Fibroblast of the aortic adventitia (primary cell): ENCODE results near the gene KRTAP10-8. TPM values are rescaled to one million over a fixed set of nuclear protein-coding genes. Genes with fewer than 3 reads are reported as not detected.
"Not testable (repeated sequence)": the region's sequence is repeated elsewhere in the genome, so short reads cannot be mapped to it uniquely, and the experiment has no call there.

Experiments
- DNase-seq: peaks from one replicate; pipeline ENCODE4 v3.0.0-alpha.2; 2010; ENCODE audit warnings: low read depth
- H3K4me3 ChIP-seq: 2 replicates; pipeline ENCODE4 v1.5.1; 2011; ENCODE audit warnings: low read depth, mild to moderate bottlenecking, control low read depth, low read length, moderate library complexity
- CTCF ChIP-seq: IDR thresholded peaks from 2 replicates; pipeline ENCODE4 v1.5.1; 2011; ENCODE audit warnings: mild to moderate bottlenecking, low read length, control low read depth, inconsistent platforms; ENCODE audit not compliant: insufficient read depth
- total RNA-seq: library from RNA; depleted of rRNA; stranded (reverse); fragments of >200 nt; gene quantifications from 2 replicates; pipeline ENCODE4 v1.2.3, GENCODE V29; 2012; ENCODE audit warnings: low replicate concordance

KRTAP10-8 gene
- total RNA-seq, 1 donor = not detected

GRCh38 chr21:44658541-44658910 lies 46.6 kb downstream of the KRTAP10-8 start:
- no peak overlapping the region for H3K4me3 ChIP-seq
- no peak for DNase-seq

GRCh38 chr21:44658913-44659595 lies 47.2 kb downstream of the KRTAP10-8 start:
- H3K4me3 ChIP-seq = no peak overlapping the region
- TF ChIP-seq CTCF = no peak
- DNase-seq = no peak

More at GRCh38 chr21:44658541-44658910, 46.6 kb downstream of the KRTAP10-8 start:
- TF ChIP-seq CTCF = no peak

- H3K4me3 ChIP-seq, DNase-seq: not testable (repeated sequence)
These were observed 49.7 kb downstream of the KRTAP10-8 start for GRCh38 chr21:44661567-44661966.

Other genes starting within 250 kb of the KRTAP10-8 start
- gene LRRC3, start 156.6 kb upstream of the KRTAP10-8 start, total RNA-seq = 0.16 and 0.45 TPM in 2 replicates
- not detected in 2 replicates for gene KRTAP10-1, start 71.9 kb upstream of the KRTAP10-8 start, total RNA-seq
- not detected in 2 replicates for gene KRTAP10-2, start 60.6 kb upstream of the KRTAP10-8 start, total RNA-seq
- not detected in 2 replicates for gene KRTAP10-3, start 53.3 kb upstream of the KRTAP10-8 start, total RNA-seq
- gene KRTAP10-4, start 38.4 kb upstream of the KRTAP10-8 start, total RNA-seq = not detected in 2 replicates
- not detected in 2 replicates for gene KRTAP10-5, start 31.5 kb upstream of the KRTAP10-8 start, total RNA-seq
- not detected in 2 replicates for gene KRTAP10-6, start 19.6 kb upstream of the KRTAP10-8 start, total RNA-seq
- gene KRTAP10-7, start 11.5 kb upstream of the KRTAP10-8 start, total RNA-seq = not detected in 2 replicates
- gene KRTAP10-9, start 15.0 kb downstream of the KRTAP10-8 start, total RNA-seq = not detected in 2 replicates
- gene KRTAP10-10, start 25.3 kb downstream of the KRTAP10-8 start, total RNA-seq = not detected in 2 replicates
- gene KRTAP10-11, start 34.3 kb downstream of the KRTAP10-8 start, total RNA-seq = not detected in 2 replicates
- not detected in 2 replicates for gene KRTAP12-4, start 42.6 kb downstream of the KRTAP10-8 start, total RNA-seq
- not detected in 2 replicates for gene KRTAP12-3, start 45.9 kb downstream of the KRTAP10-8 start, total RNA-seq
- not detected in 2 replicates for gene KRTAP12-2, start 54.8 kb downstream of the KRTAP10-8 start, total RNA-seq
- not detected in 2 replicates for gene KRTAP12-1, start 70.1 kb downstream of the KRTAP10-8 start, total RNA-seq
- gene KRTAP10-12, start 85.1 kb downstream of the KRTAP10-8 start, total RNA-seq = not detected in 2 replicates
- 0.08 TPM in 1 of 2 replicates, not detected in the other for gene TSPEAR, start 99.5 kb downstream of the KRTAP10-8 start, total RNA-seq
- gene UBE2G2, start 189.7 kb downstream of the KRTAP10-8 start, total RNA-seq = 64.2 and 96.3 TPM in 2 replicates
- gene SUMO3, start 206.0 kb downstream of the KRTAP10-8 start, total RNA-seq = 43.2 and 130 TPM in 2 replicates